Measurements from ENCODE around the gene CPNE5. TPM values are rescaled to one million over a fixed set of nuclear protein-coding genes. Genes with fewer than 3 reads are reported as not detected.
A peak's percentile ranks its signal among the peaks of the same experiment; 100 is the strongest.

The CPNE5 gene
- total and polyA plus RNA-seq, 9 of the 15 experiments (the other 6 are each of a cell fraction or from before 2014, with no cell fraction given), result 0.14 to 1.0 (median 0.46) TPM; not detected in 2

GRCh38 chr6:36769676-36770499 is 69.4 kb downstream of the CPNE5 start (continued):
- TF ChIP-seq ZBTB40 (IDR thresholded peaks at IDR 0.05), result peak; percentile 35; the same call in 1 of the 2 replicates
- no peak for TF ChIP-seq ZBTB40 (CRISPR knock-in tag; IDR thresholded peaks at IDR 0.05)
- no peak for TF ChIP-seq PRPF4 (IDR thresholded peaks at IDR 0.05; ENCODE audit: insufficient read depth, low read depth, low read length, poor library complexity, severe bottlenecking)
- no peak for TF ChIP-seq MECOM (CRISPR knock-in tag; IDR thresholded peaks at IDR 0.05)
- TF ChIP-seq, protein P1, sequence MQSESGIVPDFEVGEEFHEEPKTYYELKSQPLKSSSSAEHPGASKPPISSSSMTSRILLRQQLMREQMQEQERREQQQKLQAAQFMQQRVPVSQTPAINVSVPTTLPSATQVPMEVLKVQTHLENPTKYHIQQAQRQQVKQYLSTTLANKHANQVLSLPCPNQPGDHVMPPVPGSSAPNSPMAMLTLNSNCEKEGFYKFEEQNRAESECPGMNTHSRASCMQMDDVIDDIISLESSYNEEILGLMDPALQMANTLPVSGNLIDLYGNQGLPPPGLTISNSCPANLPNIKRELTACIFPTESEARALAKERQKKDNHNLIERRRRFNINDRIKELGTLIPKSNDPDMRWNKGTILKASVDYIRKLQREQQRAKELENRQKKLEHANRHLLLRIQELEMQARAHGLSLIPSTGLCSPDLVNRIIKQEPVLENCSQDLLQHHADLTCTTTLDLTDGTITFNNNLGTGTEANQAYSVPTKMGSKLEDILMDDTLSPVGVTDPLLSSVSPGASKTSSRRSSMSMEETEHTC (IDR thresholded peaks at IDR 0.05), result no peak
- TF ChIP-seq ZNF41 (CRISPR knock-in tag; conservative IDR thresholded peaks at IDR 0.05), result no peak
- TF ChIP-seq, protein P2, sequence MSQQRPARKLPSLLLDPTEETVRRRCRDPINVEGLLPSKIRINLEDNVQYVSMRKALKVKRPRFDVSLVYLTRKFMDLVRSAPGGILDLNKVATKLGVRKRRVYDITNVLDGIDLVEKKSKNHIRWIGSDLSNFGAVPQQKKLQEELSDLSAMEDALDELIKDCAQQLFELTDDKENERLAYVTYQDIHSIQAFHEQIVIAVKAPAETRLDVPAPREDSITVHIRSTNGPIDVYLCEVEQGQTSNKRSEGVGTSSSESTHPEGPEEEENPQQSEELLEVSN (IDR thresholded peaks at IDR 0.05; ENCODE audit: borderline replicate concordance in 1 of 2, extremely low read depth in 1 of 2, insufficient read depth in 1 of 2, insufficient read length in 1 of 2, low read depth in 1 of 2, low read length in 1 of 2, poor library complexity in 1 of 2, severe bottlenecking in 1 of 2), result no peak
